Tibial artery (tissue), 4 donors: ENCODE data around the gene TSPYL4.

Experiments used
- DNase-seq, 2 donors: peaks; one replicate each; pipeline ENCODE4 v3.0.0-alpha.2; 2019
- H3K27ac ChIP-seq, 2 donors: fragments of 200-600 bp; sonication (generic) in 1 of 2; 1 replicate in 1 of 2; 2 replicates in 1 of 2; pipeline ENCODE4 v1.5.1; 2018 to 2019; ENCODE audit warnings: mild to moderate bottlenecking in 1 of 2
- H3K27me3 ChIP-seq, 2 donors: fragments of 200-600 bp; sonication (generic) in 1 of 2; one replicate each; pipeline versions ENCODE4 v1.5.1 to v1.6.0; 2016 to 2019
- H3K36me3 ChIP-seq, 3 donors: fragments of 200-600 bp; sonication (generic) in 2 of 3; one replicate each; pipeline ENCODE4 v1.5.1; 2016 to 2019; ENCODE audit warnings: mild to moderate bottlenecking in 2 of 3
- H3K4me1 ChIP-seq, 4 donors: fragments of 200-600 bp; sonication (generic) in 2 of 4; 1 replicate in 3 of 4; 2 replicates in 1 of 4; pipeline ENCODE4 v1.5.1; 2016 to 2019
- H3K4me3 ChIP-seq, 2 donors: fragments of 200-600 bp; sonication (generic) in 1 of 2; 1 replicate in 1 of 2; 2 replicates in 1 of 2; pipeline ENCODE4 v1.5.1; 2018 to 2019; ENCODE audit warnings: mild to moderate bottlenecking in 2 of 2
- H3K9me3 ChIP-seq, 3 donors: fragments of 200-600 bp; sonication (generic) in 1 of 3; one replicate each; pipeline ENCODE4 v1.5.1; 2016 to 2019
- intact Hi-C: fragments of 100-400 bp; cut with DNase I; formaldehyde crosslinking; loops from one replicate; pipeline ENCODE4 v1.15.0; 2023; ENCODE audit warnings: low total_unique reads
- TF ChIP-seq, protein P1 (sequence below), 2 experiments: fragments of 200-600 bp in 1 of 2; fragments of 450-650 bp in 1 of 2; IDR thresholded peaks; one replicate each; pipeline ENCODE4 v1.5.1; 2017 to 2019; ENCODE audit warnings: antibody characterized with exemption in 2 of 2, mild to moderate bottlenecking in 1 of 2, moderate library complexity in 1 of 2

TSPYL4 gene

DNA sequence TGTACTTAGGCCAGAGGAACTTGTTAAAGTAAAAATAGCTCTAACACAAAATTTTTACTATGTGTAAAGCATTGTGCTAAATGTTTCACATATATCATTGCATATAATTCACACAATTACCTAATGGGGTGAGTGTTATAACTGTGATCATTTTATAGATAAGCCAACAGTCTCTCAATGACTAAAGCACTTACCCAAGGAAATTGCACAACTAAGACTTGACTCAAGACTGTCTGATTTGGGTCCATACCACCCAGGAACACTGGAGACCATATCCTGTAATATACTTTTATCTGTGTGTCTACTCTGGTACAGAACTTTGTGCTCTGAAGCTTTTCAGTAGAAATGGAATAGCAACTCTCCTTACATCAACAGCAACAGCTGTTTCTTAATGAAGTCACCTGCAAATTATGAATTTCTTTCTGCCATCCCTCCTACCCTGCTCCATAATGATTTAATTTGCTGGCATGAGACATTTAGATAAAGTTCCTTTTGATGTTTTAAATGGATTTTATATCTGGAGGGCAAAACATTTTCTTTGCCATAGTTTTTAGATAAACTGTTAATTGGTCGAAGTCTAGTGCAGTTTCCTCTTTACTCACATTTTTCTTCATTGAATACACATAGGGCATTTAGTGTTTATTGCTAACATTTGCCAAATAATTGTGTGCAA is 47.5 kb downstream of the TSPYL4 start:
- TF ChIP-seq, protein P1, sequence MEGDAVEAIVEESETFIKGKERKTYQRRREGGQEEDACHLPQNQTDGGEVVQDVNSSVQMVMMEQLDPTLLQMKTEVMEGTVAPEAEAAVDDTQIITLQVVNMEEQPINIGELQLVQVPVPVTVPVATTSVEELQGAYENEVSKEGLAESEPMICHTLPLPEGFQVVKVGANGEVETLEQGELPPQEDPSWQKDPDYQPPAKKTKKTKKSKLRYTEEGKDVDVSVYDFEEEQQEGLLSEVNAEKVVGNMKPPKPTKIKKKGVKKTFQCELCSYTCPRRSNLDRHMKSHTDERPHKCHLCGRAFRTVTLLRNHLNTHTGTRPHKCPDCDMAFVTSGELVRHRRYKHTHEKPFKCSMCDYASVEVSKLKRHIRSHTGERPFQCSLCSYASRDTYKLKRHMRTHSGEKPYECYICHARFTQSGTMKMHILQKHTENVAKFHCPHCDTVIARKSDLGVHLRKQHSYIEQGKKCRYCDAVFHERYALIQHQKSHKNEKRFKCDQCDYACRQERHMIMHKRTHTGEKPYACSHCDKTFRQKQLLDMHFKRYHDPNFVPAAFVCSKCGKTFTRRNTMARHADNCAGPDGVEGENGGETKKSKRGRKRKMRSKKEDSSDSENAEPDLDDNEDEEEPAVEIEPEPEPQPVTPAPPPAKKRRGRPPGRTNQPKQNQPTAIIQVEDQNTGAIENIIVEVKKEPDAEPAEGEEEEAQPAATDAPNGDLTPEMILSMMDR (IDR thresholded peaks at IDR 0.05), result no peak
- Histone ChIP-seq H3K4me3 (no peak overlapping the region), H3K27me3 (no peaks in the 10 kb centered on the region), H3K27ac (no peak overlapping the region), H3K36me3 (no peaks in the 10 kb centered on the region), H3K9me3 (no peaks in the 10 kb centered on the region), H3K4me1 (no peaks in the 10 kb centered on the region)
- no peak for DNase-seq
- intact Hi-C loops, result no loop called here

DNA sequence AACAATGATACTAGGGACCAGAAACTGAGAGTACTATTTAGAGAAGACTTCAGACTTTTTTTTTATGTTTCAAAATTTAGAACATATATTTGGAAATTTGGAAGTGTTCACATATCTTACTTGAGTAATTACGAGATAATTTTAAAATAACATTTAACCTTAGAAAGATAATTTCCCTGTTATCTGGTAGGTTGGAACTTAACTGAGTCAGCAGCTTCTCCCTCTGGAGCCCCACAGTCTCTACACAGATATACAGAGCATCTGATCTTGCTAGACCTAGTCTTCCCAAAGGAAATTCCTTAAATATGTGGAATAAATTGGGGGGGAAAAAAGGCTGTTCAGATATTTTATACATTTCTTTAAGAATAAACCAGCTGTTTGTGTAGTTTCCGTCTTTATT is 48.6 kb downstream of the TSPYL4 start:
- Histone ChIP-seq H3K27ac (no peak overlapping the region), H3K36me3 (no peaks in the 10 kb centered on the region), H3K27me3 (no peaks in the 10 kb centered on the region), H3K9me3 (no peaks in the 10 kb centered on the region), H3K4me1 (no peaks in the 10 kb centered on the region), H3K4me3 (no peak overlapping the region)
- DNase-seq, result no peak
- TF ChIP-seq, protein P1 (IDR thresholded peaks at IDR 0.05), result no peak
- intact Hi-C loops, result no loop called here

DNA sequence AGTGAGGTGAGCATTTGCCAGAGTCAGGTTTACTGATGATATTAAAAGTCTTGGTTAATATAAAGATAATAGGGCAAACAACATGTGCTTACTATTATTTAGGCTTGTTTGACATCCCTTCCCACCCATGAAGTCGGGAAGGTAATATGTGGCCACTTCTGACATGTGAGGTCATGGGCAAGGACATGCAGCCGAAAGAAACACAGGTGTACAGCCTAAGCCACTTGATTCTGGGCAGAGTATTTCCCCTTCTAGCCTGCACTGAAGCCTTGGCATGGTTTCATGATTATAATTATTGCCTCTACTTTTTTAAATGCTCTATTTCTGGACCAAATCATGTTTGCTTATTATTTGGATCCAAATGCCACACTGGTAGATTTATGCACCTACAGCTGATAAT is 52.3 kb downstream of the TSPYL4 start:
- TF ChIP-seq, protein P1 (IDR thresholded peaks at IDR 0.05), result no peak
- no peaks in the 10 kb centered on the region for H3K4me1 ChIP-seq
- no peaks in the 10 kb centered on the region for H3K27me3 ChIP-seq
- H3K36me3 ChIP-seq, result no peaks in the 10 kb centered on the region
- H3K27ac ChIP-seq, result no peak overlapping the region
- intact Hi-C loops, result no loop called here
- DNase-seq, result no peak
- no peaks in the 10 kb centered on the region for H3K9me3 ChIP-seq
- H3K4me3 ChIP-seq, result no peak overlapping the region

DNA sequence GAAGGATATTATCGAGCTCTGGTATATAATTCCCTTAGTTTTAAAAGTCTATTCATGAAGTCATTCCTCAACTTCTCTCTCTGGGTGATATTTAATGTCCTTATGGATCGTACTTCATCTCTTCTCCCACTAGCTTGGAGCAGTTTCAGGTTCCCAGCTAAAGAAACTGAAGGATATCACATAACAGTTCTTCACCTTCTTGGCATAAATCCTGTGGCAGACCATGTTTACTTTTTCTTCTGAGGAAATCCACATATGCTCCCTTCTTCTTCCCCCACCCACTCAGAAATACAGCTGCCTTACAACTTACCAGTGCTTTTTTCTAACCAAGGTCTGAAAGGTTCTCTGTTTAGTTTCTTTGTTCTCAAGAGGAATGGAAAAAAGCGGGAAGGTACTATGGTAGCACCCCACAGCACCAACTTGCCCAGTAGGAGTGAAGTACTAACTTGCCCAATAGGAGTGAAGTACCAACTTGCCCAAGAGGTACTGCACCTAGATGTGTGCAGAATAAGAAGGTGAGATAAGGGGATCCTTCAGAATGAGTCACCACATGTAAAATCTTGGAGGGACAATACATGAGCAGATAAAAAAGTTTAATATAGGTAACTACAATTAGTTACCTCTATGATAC is 53.1 kb downstream of the TSPYL4 start:
- DNase-seq, result no peak
- no peaks in the 10 kb centered on the region for H3K9me3 ChIP-seq
- no peaks in the 10 kb centered on the region for H3K36me3 ChIP-seq
- no peak overlapping the region for H3K27ac ChIP-seq
- no peaks in the 10 kb centered on the region for H3K27me3 ChIP-seq
- TF ChIP-seq, protein P1 (IDR thresholded peaks at IDR 0.05), result no peak
- intact Hi-C loops, result no loop called here
- no peak overlapping the region for H3K4me3 ChIP-seq
- no peaks in the 10 kb centered on the region for H3K4me1 ChIP-seq
